ENCODE measurements around the gene PPP6R1.

PPP6R1 gene

GRCh38 chr19:55247621-55248099 is 11.2 kb downstream of the PPP6R1 start:
- no peaks in the 10 kb centered on the region for H3K9me3 Mint-ChIP-seq
- no peak overlapping the region for H3K4me3 Mint-ChIP-seq
- peaks cover 14% of the 10 kb centered on the region for H3K4me1 Mint-ChIP-seq (ENCODE audit: low read depth)
- H3K27ac Mint-ChIP-seq: no peak overlapping the region
- DNase-seq (ENCODE audit: low spot score): no peak
- H3K36me3 Mint-ChIP-seq (ENCODE audit: low read depth): peaks cover 31% of the 10 kb centered on the region
- H3K27me3 Mint-ChIP-seq (ENCODE audit: low read depth): no peaks in the 10 kb centered on the region

DNA sequence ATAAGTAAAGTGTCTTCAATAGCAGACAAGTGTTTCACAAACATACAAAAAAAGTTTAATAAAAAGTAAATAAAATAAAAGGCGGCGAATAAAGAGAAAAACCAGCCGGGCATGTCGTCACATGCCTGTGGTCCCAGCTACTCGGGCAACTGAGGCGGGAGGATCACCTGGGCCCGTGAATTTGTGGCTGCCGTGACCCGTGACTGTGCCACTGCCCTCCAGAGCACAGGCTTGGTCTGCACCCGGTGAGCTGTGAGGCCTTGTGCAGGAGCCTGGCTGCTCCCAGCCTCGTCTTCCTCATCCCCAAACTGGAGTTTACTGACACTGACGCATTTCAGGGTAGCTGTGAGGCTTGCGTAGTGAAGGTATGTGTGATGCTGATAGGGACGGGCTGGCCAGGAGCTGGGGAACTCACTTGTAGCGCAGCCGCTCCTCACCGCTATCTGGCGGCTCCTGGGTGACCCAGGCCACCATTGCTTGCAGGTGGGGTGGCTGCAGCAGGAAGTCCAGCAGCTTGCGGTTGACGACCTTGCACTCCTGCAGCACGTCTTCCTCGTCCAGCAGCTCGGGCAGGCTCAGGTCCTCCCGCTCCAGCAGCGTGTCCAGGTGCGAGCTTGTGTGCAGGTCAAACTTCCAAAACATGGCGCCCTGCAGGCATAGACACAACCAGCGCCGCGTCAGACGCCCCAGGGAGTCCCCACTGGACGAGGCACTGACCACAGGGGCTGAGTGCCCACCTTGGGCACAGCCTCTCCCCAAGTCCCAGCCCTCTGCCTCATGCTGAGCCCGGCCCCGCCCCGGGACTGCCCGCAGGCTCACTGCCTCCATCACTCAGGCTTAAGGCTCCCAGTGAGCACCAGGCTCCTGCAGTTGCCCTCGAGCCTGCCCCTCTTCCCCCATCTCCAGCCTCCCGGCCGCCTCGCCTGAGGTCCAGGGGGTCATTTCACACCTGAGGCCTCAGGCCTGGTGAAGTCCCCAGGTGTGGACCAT is 12.1 kb downstream of the PPP6R1 start:
- Mint-ChIP-seq H3K36me3 (ENCODE audit: low read depth) (peaks cover 34% of the 10 kb centered on the region), H3K4me3 (no peak overlapping the region), H3K27me3 (ENCODE audit: low read depth) (no peaks in the 10 kb centered on the region), H3K27ac (no peak overlapping the region), H3K4me1 (ENCODE audit: low read depth) (peaks cover 12% of the 10 kb centered on the region), H3K9me3 (no peaks in the 10 kb centered on the region)
- DNase-seq (ENCODE audit: low spot score): no peak

DNA sequence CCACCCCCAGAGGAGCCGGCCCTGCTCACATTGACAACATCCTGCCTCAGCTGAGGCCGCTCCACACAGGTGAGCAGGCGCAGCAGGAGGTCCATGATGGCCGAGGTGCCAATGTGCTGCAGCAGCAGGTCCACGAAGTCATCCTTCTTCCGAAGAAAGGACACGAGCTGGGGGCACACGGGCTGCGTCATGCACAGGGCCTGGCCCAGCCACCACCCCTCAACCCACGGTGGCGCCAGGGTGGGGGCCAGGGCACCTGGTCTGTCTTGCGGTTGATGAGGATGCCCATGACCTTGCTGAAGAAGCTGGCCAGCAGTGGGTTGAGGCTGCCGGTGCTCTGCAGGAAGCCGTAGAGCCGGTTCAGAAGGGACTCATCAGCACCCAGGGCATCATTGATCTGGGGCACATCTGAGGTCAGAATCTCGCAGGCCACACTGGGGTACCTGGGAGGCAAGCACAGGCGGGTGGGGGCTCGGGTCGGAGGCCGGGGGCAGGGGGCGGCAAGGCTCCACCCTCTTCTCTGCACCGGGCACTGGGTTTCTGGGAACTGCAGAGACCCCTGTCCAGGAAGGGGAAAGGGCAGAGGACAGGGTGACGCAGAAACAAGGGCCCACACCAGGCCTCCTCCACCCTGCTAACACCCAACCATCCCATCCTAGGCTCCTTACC is 13.4 kb downstream of the PPP6R1 start:
- no peak overlapping the region for H3K4me3 Mint-ChIP-seq
- H3K4me1 Mint-ChIP-seq (ENCODE audit: low read depth): no peaks in the 10 kb centered on the region
- H3K27ac Mint-ChIP-seq: no peak overlapping the region
- DNase-seq (ENCODE audit: low spot score): no peak
- H3K36me3 Mint-ChIP-seq (ENCODE audit: low read depth): peaks cover 28% of the 10 kb centered on the region
- no peaks in the 10 kb centered on the region for H3K27me3 Mint-ChIP-seq (ENCODE audit: low read depth)
- no peaks in the 10 kb centered on the region for H3K9me3 Mint-ChIP-seq

GRCh38 chr19:55244004-55244680 is 14.7 kb downstream of the PPP6R1 start:
- no peak for DNase-seq (ENCODE audit: low spot score)
- H3K4me1 Mint-ChIP-seq (ENCODE audit: low read depth): no peaks in the 10 kb centered on the region
- no peaks in the 10 kb centered on the region for H3K27me3 Mint-ChIP-seq (ENCODE audit: low read depth)
- H3K4me3 Mint-ChIP-seq: no peak overlapping the region
- H3K9me3 Mint-ChIP-seq: no peaks in the 10 kb centered on the region
- no peak overlapping the region for H3K27ac Mint-ChIP-seq
- peaks cover 29% of the 10 kb centered on the region for H3K36me3 Mint-ChIP-seq (ENCODE audit: low read depth)

DNA sequence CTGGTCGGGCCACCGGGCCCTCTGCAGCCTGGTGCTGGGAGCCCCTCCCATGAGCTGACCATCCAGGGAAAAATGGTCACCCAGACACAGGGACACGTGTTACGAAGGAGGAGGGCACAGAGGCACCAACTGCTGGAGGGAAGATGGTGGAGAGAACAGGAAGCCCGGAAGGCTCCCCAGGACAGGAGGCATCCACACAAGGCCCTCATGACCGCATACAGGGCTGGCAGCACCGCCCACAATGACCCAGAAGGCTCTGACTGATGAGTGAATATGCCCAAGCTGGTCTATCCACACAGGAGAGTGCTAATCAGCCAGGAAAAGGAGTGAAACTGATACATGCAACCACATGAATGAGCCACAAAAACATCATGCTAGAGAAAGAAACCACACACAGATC is 16.3 kb downstream of the PPP6R1 start:
- Mint-ChIP-seq H3K4me3 (no peak overlapping the region), H3K27ac (no peak overlapping the region), H3K36me3 (ENCODE audit: low read depth) (peaks cover 39% of the 10 kb centered on the region), H3K4me1 (ENCODE audit: low read depth) (no peaks in the 10 kb centered on the region), H3K9me3 (no peaks in the 10 kb centered on the region), H3K27me3 (ENCODE audit: low read depth) (no peaks in the 10 kb centered on the region)
- no peak for DNase-seq (ENCODE audit: low spot score)

DNA sequence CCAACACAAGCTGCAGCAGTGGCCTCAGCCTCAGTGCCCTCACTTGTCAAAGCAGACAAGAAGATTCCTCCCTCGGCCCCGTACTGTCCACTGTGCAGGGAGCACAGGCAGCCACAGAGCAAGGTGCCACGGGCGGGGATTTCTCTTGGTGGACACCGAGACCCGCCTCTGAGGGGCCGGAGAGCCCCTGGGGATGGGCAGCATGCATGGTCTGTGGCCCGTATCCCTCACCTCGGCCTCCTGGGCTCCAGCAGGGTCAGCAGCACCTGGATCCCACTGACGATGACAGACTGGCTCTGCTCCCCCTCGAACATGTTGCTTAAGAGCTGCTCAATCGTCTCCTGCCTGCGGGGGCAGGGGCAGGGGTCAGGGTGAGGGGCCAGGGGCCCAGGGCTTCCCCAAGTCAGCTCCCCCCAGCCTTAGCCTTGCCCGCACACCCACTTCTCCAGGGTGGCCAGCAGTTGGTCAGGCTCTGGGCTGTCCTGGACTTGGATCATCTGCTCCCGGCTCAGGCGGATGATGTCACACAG is 16.8 kb downstream of the PPP6R1 start:
- Mint-ChIP-seq H3K9me3 (no peaks in the 10 kb centered on the region), H3K4me3 (no peak overlapping the region), H3K27ac (no peak overlapping the region), H3K27me3 (ENCODE audit: low read depth) (no peaks in the 10 kb centered on the region), H3K36me3 (ENCODE audit: low read depth) (peaks cover 45% of the 10 kb centered on the region), H3K4me1 (ENCODE audit: low read depth) (no peaks in the 10 kb centered on the region)
- DNase-seq (ENCODE audit: low spot score): no peak

DNA sequence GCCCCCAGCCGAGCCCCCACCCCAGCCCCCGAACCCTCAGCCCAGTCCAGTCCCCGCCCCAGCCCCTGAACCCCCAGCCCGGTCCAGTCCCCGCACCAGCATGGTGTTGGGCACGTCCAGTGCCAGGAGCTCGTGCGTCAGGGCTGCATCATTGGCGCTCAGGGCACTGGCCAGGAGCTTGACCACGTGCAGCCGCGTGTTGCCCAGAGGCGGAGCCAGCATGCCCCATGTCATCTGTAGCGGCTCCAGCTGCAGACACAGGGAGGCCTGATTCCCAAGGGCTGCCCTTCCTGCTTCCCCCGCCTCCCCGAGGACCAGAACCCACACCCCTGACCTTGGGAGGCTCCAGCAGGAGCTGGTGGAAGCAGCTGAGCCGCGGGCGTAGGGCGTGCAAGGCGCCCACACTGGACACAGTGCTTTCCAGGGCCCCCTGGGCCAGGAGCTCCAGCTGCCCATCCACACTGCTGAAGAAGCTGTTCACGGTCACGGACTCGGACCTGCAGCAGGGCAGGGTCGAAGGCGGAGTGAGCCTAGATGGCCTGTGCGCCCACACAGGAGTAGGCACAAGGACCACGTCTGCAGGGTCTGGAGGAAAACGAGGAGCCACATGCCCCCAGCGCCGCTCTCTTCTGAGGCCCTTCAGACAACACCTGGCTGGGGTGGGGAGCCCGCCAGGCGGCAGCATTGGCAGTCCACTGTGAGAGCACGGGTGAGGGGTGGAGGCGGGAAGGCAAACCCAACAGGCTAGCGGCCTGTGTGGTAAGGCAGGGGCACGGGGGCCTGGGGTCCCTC is 17.5 kb downstream of the PPP6R1 start:
- Mint-ChIP-seq H3K27ac (no peak overlapping the region), H3K27me3 (ENCODE audit: low read depth) (no peaks in the 10 kb centered on the region)

DNA sequence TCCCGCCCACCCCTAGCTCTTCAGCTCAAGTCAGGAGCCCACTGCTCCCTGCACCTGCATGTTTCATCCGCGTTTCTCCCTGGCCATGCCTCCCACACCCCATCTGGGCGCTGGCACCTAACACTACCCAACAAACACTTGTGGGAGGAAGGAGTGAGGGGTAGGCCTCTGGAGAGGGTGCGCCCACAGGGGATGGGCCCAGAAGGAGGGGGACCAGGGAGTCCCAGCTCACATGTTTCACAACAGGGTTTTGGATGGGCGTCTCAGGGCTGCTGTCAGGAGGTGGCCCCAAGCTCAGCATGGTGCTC is 18.1 kb downstream of the PPP6R1 start:
- no peak overlapping the region for H3K4me3 Mint-ChIP-seq
- H3K9me3 Mint-ChIP-seq: no peaks in the 10 kb centered on the region
- H3K27me3 Mint-ChIP-seq (ENCODE audit: low read depth): no peaks in the 10 kb centered on the region
- no peak for DNase-seq (ENCODE audit: low spot score)
- H3K27ac Mint-ChIP-seq: no peak overlapping the region
- no peaks in the 10 kb centered on the region for H3K4me1 Mint-ChIP-seq (ENCODE audit: low read depth)
- H3K36me3 Mint-ChIP-seq (ENCODE audit: low read depth): peaks cover 55% of the 10 kb centered on the region

More for the DNA sequence above, 17.5 kb downstream of the PPP6R1 start:
- Mint-ChIP-seq H3K4me3 (no peak overlapping the region), H3K4me1 (ENCODE audit: low read depth) (no peaks in the 10 kb centered on the region), H3K9me3 (no peaks in the 10 kb centered on the region), H3K36me3 (ENCODE audit: low read depth) (peaks cover 51% of the 10 kb centered on the region)
- no peak for DNase-seq (ENCODE audit: low spot score)

GRCh38 chr19:55239004-55239403 is 19.8 kb downstream of the PPP6R1 start:
- H3K4me1 Mint-ChIP-seq (ENCODE audit: low read depth): no peaks in the 10 kb centered on the region
- no peak for DNase-seq (ENCODE audit: low spot score)
- H3K9me3 Mint-ChIP-seq: no peaks in the 10 kb centered on the region
- H3K36me3 Mint-ChIP-seq (ENCODE audit: low read depth): peaks cover 65% of the 10 kb centered on the region
- H3K27me3 Mint-ChIP-seq (ENCODE audit: low read depth): no peaks in the 10 kb centered on the region
- H3K27ac Mint-ChIP-seq: no peak overlapping the region
- H3K4me3 Mint-ChIP-seq: no peak overlapping the region

DNA sequence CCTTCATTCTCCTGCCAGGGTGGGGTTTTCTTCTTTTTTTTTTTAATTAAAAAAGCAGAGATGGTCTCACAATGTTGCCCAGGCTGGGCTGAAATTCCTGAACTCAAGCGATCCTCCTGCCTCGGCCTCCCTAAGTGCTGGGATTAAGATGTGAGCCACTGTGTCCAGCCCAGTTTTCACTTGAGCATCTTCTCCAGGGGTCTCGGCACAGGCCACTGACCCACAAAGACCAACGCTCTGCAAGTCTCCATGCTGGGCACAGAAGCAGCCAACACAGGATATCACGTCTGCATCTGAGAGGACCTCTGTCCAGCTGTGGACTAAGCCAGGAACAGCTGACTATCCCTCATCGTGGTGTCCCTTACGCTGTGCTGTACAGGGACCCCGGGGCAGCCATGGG is 20.8 kb downstream of the PPP6R1 start:
- no peaks in the 10 kb centered on the region for H3K9me3 Mint-ChIP-seq
- H3K4me3 Mint-ChIP-seq: no peak overlapping the region
- no peak for DNase-seq (ENCODE audit: low spot score)
- no peaks in the 10 kb centered on the region for H3K27me3 Mint-ChIP-seq (ENCODE audit: low read depth)
- H3K27ac Mint-ChIP-seq: no peak overlapping the region
- H3K36me3 Mint-ChIP-seq (ENCODE audit: low read depth): peaks cover 66% of the 10 kb centered on the region
- H3K4me1 Mint-ChIP-seq (ENCODE audit: low read depth): no peaks in the 10 kb centered on the region

GRCh38 chr19:55232986-55233385 is 25.8 kb downstream of the PPP6R1 start:
- H3K27ac Mint-ChIP-seq: no peak overlapping the region
- H3K36me3 Mint-ChIP-seq (ENCODE audit: low read depth): peaks cover 62% of the 10 kb centered on the region
- H3K4me3 Mint-ChIP-seq: no peak overlapping the region
- DNase-seq (ENCODE audit: low spot score): no peak
- H3K9me3 Mint-ChIP-seq: no peaks in the 10 kb centered on the region
- no peaks in the 10 kb centered on the region for H3K4me1 Mint-ChIP-seq (ENCODE audit: low read depth)
- H3K27me3 Mint-ChIP-seq (ENCODE audit: low read depth): no peaks in the 10 kb centered on the region

- Mint-ChIP-seq H3K36me3 (ENCODE audit: low read depth) (peaks cover 59% of the 10 kb centered on the region), H3K4me1 (ENCODE audit: low read depth) (no peaks in the 10 kb centered on the region), H3K27me3 (ENCODE audit: low read depth) (no peaks in the 10 kb centered on the region), H3K9me3 (no peaks in the 10 kb centered on the region), H3K4me3 (no peak overlapping the region), H3K27ac (no peak overlapping the region)
- DNase-seq (ENCODE audit: low spot score): no peak
Observed at GRCh38 chr19:55232286-55232602, 26.6 kb downstream of the PPP6R1 start.

- Mint-ChIP-seq H3K27me3 (ENCODE audit: low read depth) (no peaks in the 10 kb centered on the region), H3K4me3 (no peak overlapping the region), H3K4me1 (ENCODE audit: low read depth) (no peaks in the 10 kb centered on the region), H3K27ac (no peak overlapping the region), H3K36me3 (ENCODE audit: low read depth) (peaks cover 53% of the 10 kb centered on the region), H3K9me3 (no peaks in the 10 kb centered on the region)
- no peak for DNase-seq (ENCODE audit: low spot score)
Observed at GRCh38 chr19:55231391-55232285, 27.2 kb downstream of the PPP6R1 start.

Data from T-helper 2 cell treated with Interferon-gamma antibody and Interleukin-4, amounts not matched to agents 5 μg/mL and 100 μg/mL, for 36 hours (primary cell).